Fibroblast of peridontal ligament (primary cell): ENCODE measurements around the gene CDY2A.
"Not testable (repeated sequence)": the region's sequence is repeated elsewhere in the genome, so short reads cannot be mapped to it uniquely, and the experiment has no call there.

Experiments used
- DNase-seq: peaks from one replicate; pipeline ENCODE4 v3.0.0-alpha.2; 2010; ENCODE audit errors: extremely low read depth

CDY2A gene

GRCh38 chrY:18025487-18025886, at the start of gene CDY2A:
TSS of gene CDY2A (plus strand) at chrY:18025787. CDS start at chrY:18026115, 328 bp downstream.
- not testable (repeated sequence) for DNase-seq

DNA sequence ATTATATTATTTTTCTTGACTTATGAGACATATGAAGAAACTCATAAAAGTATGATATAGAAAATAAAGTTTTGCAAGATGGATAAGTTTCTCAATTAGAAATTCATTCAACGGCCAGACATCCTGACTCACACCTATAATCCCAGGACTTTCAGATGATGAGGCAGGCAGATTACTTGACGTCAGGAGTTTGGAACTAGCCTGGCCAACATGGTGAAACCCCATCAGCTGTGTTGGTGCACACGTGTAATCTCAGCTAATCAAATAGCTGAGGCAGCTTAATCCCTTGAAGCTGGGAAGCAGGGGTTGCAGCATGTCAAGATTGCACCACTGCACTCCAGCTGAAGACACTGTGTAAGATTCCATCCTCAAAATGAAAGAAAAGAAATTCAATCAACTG, 28.0 kb upstream of the CDY2A start:
- not testable (repeated sequence) for DNase-seq

GRCh38 chrY:17998266-17998665, 27.3 kb upstream of the CDY2A start:
- not testable (repeated sequence) for DNase-seq

DNA sequence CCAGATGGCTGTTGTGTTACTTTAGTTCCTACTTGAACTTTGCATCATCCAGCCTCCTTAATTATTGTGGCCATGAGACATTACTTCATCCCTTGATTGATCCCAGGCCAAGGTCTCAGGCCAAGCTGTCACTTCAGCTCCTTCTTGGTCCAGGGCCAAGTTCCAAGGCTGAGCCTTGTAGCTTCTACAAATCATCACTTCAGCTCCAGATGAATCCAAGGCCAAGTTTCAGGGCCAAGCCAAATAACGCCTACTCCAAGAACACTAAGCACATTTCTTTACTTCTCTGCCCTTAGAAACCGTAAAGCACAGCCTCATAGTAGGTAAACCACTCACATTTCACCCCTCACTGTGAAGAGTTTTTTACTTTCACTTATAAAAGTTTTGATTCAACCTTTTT, 1.7 kb upstream of the CDY2A start:
- DNase-seq: not testable (repeated sequence)

GRCh38 chrY:18028845-18029244, 3.3 kb downstream of the CDY2A start:
- not testable (repeated sequence) for DNase-seq

DNA sequence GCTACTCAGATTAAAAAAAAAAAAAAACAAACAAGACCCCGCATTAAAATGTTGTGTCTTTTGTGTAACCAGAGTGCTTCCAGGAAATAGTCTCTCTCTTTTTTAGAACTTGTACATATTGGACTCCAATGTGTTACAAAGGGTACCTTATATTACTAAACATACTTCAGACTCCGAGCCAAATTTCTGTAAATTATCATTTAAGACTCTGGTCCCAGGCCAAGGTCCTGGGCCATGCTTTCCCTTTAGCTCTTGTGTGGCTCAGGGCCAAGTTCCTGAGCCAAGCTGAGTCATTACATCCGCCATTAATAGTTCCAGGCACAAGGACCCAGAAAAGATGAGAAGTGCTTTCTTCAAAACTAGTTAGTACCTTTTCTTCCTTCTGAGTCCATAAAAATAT, 4.6 kb downstream of the CDY2A start:
- DNase-seq: not testable (repeated sequence)

- not testable (repeated sequence) for DNase-seq
Observed at GRCh38 chrY:18034100-18034814, 8.7 kb downstream of the CDY2A start.

DNA sequence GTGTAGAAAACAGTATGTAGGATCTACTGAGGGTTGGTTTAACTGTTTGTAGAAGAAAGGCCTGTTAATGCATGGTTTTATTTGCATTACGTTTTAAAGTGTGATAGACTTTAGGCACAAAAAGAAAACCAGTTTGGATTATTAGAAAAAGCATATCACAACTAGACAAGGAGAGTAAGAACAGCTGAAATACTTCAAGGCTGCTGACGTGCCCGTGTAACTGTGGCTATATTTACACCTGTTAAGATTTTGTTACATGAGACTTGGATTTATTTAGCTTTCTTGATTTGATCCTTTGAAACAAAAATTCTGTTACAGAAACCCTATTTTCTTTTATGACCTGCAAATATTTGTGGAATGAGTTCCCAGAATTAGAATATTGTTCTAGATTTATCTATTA, 9.3 kb downstream of the CDY2A start:
- not testable (repeated sequence) for DNase-seq

DNA sequence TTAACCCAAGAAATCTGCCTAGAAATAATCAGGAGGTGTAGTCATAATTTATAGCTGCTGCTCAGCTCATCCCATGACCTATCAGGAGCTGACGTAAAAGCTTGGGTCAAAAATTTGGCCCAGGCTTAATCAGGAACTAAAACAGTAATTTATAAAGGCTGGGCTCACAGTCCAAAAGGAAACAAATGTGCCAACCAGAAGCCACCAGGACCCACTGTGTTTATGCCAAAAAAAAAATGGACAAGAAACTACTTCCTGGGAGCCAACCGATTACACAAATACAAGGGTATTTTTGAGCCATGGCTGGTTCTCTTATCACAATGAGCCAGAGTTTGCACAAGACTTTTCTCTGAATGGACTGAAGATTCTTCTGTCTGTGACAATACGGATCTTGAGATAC, 19.4 kb downstream of the CDY2A start:
- DNase-seq: not testable (repeated sequence)

DNA sequence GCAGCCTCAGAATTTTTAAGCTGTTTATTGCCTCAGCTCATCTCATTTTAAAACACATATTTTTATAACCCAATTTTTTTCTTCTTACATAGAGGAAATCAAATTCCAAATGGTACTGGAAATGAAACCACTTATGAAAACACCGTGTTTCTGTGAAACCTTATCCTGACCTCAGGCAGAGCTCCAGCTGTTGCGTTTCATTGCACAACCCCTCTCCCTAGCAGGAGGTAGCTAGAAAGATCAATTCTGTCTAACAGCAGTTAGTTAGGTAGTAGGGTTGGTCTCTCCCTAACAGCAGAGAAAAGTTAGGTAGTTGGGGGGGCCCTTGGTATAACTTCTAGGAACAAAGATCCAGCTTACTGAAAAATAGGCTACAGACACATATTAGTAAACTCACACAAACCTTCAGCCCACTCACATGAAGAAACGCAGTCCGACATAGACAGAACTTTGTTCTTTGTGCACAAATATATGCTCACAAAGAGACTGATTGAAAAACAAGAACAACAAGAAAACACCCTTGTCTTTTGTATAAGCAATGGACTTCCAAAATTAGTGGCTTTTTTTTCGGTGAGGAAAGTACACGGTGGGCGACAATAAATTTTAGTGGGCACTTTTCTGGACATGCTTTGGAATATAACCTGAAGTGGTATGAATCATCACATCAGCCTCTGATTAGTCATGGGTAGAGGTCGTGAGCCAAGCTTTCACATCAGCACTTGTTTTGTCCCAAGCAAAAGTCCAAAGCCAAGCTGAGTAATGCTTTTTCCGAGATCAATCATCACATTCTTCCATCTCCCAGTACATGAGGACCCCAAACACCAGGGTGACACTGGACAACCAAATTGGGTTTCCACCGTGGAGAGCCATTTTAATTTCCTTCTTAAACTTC, 22.8 kb downstream of the CDY2A start:
- not testable (repeated sequence) for DNase-seq

- DNase-seq: not testable (repeated sequence)
Observed at GRCh38 chrY:18049061-18049460, 23.5 kb downstream of the CDY2A start.

DNA sequence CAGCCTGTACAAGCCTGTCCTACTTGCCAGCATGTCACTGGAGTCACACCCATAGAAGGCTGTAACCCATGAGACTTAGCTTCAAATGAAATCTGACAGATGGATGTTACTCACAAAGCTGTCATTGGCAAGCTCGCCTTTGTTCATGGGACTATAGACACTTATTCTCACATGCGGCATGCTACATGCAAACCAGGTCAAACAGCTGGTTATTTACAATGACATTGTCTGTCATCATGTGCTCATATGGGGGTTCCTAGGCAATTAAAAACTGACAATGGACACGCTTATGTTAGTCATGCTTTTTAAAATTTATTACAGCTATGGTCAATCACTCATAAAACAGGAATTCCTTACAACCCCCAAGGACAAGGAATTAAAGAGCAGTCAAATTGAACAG, 30.9 kb downstream of the CDY2A start:
- not testable (repeated sequence) for DNase-seq

- DNase-seq: not testable (repeated sequence)
Observed at GRCh38 chrY:18073464-18073863, 47.9 kb downstream of the CDY2A start.
